GM19324 (cell line): ENCODE data around the gene LGI1.
"Not testable (repeated sequence)": the region's sequence is repeated elsewhere in the genome, so short reads cannot be mapped to it uniquely, and the experiment has no call there.

Experiments
- ATAC-seq: cut with Tn5 transposase; IDR thresholded peaks from one replicate; pipeline ENCODE4 v1.9.1; 2021; ENCODE audit warnings: mild to moderate bottlenecking, moderate library complexity; ENCODE audit not compliant: unreplicated experiment, low FRiP score

The LGI1 gene

DNA sequence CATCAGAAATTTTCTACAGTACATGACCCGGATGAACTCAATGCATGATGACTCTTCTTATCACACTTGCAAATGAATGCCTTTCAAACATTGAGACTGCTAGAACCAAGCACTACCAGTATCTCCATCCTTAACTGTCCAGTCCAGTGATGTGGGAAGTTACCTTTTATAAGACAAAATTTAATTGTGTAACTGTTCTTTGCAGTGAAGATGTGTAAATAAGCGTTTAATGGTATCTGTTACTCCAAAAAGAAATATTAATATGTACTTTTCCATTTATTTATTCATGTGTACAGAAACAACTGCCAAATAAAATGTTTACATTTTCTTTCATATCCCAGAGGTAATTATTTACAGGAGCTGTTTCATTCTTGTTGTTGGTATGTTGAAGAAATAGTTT lies 40.1 kb downstream of the LGI1 start:
- no peak for ATAC-seq

DNA sequence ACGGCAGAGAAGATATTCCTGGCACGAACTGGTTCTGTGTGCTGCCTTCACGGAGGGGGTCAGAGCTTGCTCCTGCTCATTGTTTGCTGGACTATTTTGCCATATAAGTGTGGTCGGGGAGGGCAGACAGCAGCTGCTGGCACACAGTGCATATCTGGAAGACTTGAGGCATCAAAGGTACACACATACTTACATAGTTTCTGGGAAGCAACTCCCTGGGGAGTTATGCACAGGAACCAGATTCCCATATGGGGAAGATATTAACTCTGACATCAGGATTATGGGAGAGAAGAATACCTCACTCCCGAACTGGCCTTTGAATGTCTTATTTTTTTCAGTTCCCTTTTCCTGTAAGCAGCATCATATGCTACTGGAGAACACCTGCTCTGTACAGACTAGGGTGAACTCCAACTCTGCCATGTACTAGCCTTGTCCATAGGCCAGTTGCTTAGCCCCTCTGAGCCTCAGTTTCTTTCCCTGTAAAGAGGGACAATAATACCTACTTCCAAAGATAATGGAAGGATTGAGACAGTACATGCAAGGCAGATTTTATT lies 41.5 kb downstream of the LGI1 start:
- no peak for ATAC-seq

DNA sequence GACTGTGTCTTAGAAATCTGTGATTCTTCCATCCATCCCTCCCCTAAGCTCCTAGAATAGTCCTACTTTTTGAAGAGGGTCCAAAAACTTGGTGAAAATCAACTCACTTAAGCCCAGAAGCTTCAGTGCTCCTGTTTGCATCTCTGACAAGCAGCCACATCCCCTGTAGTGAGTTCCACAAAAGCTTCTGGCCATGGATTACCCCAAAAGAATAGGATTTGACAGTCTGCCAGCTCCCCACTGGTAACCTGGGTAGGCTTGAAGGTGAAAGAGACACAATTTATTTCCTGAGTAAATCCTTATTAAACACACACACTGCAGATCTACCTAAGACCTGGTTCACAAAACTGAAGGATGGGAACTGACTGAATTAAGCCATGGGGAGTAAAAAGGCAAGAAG lies 46.5 kb downstream of the LGI1 start:
- no peak for ATAC-seq

DNA sequence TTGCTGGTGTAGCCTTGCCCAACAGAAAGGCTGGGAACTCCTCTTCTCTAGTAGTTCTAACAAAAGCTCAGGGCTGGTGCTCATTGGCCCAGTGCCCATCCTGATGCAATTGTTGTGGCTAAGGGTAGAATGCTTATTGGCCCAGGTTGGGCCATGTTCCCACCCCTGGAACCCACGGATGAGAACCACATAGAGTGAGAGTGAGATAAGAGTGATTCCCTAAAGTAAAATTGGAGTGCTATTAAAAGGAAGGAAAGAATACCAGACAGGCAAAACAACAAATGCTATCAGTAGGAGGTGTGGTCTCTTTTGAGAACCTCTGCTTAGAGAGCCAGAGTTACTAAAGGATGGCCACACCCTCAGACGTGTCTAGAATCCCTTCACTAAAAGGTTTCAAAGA lies 49.2 kb downstream of the LGI1 start:
- ATAC-seq, result no peak

DNA sequence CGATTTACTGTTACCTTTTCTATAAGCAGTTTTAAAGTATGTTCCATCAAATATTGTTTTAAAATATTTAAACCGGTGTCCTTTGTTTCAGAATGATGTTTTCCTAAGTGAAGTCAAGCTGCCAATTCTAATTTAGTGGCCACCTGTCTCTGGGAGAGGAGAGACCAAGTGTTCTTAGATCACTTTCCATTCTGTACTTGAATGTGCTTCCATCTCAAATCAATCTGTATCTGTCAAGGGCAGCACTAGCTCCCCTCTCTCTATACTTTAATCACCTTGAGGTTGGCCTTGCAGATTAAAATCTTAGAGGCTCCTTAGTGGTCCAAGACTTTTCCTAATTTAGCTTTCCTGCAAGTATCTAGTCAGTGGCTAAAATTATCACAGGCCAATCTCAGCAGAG lies 49.6 kb downstream of the LGI1 start:
- ATAC-seq, result no peak

DNA sequence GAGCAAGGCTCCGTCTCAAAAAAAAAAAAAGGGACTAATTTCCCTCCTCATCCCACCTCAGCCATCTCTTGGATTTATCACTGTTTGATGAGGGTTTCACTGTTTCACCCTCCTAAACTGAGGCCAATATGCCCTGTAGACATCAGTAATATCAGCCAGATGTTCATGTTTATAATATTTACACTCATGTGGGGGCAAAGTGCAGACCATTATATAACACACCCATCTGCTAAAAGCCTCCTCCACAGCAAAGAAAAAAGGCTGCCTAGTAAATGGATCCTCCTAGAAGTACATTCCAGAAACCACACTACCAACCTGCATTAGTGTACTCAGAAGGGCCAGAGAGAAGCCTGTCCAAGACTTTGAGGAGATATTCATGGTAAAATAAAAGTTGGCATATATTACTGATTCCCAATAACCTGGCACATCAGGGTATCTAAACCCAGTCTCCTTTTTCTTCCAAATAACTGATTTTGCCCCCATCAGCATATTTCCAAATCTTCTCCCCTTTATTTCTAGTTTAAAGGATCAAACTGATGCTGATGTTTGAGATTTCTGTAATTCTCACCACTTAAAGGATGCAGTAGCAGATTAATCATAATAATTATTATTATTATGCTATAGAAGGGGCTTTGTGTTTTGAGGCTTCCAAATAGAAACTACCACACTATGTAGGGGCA lies 55.1 kb downstream of the LGI1 start:
- ATAC-seq, result no peak

DNA sequence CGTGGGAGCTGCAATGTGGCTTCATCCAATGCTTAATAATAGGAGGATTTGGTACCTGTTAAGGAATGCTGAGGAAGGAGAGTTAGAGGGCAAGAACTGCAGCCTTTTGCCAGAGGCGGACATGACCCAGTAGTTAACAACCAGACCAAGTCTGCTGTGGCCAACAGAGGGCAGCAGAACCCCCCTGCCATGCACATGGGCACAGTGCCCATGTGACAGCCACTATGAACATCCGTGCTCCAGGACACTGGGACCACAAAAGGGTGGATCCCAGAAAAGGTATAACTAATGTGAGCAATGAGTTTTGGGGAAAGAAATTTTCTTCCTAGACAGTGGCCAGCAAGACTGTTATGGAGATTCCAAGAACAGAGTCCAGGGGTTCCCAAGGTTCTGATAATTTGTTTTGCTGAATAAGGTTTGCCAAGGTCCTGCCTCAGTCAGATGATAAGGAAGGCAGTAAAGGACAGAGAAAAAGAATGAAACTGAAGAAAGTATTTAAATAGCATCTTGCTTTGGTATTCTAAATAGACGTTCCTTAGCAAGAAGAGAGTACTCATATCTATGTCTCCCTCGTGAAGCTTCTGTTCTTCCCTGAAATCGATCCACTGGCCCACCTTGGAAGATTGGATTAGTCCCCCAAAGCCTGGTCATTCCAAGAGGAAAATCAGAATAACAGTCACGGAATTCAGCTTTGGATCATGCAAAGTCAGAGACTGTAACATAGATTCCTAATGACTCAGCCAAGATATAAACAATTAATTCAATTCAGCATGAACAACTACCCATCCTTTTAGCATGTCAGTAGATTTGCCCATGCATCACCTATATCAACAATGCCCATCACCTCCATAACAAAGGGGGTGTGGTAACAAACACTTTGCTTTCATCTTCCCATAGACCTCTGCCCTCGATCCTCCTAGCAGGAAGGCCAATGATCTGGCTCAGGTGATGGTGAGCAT lies 56.0 kb downstream of the LGI1 start:
- no peak for ATAC-seq

DNA sequence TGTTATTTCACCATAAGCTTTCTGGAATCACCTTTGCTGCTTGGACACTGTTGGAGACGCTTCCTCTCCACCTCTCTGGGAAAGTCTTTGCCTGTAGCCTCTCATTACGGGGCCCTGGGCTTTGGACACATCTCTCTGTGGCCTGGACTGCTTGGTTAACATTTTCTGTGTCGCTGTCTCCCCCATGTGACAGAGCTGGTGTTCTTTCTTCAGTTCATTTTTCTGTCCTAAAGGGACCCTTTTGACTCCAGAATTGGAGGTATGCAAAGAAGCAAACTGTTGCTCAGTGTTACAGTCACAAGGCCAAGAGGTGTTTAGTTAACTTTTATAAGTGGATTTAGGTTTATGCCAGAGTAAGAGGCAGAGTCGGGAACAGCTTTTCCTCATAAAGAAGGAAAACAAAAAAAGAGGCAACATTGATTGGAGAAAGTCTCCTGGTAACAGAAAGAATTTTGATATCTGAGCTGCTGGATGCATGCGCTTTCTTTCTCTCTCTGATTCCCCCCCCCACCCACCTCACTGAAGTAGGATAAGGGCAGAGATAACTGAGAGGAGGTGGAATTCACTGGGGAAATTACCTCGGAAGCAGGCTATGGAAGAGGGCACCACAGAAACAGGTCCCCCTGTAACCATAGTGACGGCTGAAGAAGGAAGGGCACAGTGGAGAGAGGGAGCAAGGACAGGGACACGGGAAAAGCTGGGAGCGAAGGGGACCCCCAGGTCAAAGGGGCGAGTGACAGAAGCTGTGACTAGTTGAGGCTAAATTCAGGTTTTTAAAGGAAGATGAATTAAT lies 57.8 kb downstream of the LGI1 start:
- ATAC-seq, result no peak

DNA sequence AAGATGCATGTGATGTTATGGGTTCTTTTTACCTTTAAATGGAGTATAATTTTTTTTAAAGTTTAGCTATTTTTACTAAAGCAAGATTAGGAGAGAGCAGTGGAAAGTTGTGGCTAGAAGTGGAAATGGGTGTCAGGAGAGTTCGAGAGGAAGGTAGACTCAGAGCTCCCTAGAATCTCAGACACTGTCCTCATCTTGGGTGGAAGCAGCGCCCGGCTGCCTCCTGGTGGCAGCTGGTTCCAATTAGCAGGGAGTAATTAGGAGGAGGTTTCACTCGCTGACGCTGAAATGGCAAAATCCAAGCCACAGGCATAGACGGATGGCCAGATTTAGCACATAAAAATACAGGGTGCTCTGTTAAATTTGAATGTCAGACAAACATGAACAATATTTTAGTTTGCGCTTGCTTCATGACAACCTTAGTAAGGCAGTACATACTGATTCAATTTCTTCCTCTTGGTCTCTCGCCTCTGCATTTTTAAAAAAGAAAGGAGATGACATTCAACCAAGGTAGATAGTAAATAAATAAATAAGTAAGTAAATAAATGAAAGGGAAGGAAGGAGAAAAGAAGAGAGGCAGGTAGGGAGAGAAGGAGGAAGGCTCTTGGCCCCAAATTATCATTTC lies 58.5 kb downstream of the LGI1 start:
- no peak for ATAC-seq

DNA sequence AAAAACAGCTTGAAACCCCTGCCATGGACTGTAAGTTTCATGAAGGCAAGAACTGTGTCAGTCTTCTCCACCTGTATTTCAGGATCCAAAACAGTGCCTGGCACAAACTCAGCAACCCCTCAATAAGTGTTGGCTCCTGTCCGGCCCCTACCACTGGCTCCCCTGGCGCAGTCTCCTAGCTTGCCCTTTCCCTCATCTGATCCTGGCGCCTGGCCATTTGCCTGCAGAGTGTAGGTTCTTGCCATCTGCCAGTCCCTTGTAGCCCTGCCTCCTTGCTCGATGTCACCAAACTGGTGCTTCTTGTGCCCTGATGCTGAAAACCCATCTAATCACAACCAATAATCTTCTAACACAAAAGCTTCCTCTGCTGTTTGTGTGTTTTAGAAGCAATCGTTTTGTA lies 60.4 kb downstream of the LGI1 start:
- ATAC-seq, result no peak

DNA sequence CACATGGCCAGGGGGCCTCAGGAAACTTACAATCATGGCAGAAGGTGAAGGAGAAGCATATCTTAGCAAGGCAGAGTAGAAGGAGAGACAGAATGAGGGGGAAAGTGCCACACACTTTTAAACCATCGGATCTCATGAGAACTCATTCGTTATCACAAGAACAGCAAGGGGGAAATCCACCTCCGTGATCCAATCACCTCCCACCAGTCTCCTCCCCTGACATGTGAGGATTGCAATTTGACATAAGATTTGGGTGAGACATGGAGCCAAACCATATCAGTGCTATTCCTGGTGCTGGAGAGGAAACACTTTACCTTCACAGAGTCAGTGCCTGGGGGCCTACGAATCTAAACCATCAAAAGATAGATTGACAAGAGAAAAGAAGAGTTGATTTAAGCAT lies 61.8 kb downstream of the LGI1 start:
- ATAC-seq, result no peak

DNA sequence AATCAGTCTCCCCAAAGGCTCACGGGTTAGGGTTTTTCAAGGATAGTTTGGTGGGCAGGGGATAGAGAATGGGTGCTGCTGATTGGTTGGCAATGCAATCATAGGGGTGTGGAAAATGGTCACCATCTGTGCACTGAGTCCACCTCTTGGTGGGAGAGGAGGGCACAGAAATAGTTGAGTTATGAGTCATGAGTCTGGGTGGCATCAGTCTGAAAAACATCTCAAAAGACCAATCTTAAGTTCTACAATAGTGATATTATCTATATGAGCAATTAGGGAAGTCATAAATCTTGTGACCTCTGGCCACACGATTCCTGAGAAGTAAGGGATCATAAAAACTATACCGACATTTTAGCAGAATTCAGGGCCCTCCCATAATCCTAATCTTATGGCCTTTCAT lies 62.7 kb downstream of the LGI1 start:
- ATAC-seq, result no peak

DNA sequence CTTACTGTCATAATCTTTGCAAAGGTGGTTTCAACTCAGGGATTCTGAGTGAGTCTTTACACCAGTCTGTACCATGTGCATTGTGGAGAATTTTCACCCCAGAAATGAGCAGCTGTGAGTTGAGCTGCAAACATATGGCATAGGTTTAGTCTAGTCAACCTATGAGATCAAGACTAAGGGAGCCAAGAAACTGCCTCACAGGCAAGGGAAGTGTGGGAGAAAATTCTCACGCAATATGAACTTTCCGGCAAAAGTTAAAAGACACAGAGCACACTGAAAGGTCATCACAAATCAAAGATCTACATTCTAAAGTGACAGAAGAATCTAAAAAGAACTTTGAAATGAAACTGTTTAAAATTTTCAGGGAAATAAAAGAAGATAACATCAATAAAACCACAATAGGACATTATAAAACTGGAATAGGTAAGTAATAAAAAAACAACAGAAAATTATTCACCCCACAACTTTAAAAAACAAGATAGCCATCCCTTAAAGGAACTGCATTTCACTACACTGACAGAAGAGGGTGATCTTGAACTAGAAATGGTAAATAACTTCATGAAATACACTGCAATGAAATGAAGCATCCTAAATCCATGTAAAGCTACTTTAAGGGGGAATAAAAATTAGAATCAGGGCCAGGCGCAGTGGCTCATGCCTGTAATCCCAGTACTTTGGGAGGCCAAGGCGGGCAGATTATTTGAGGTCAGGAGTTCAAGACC lies 63.5 kb downstream of the LGI1 start:
- ATAC-seq, result no peak

DNA sequence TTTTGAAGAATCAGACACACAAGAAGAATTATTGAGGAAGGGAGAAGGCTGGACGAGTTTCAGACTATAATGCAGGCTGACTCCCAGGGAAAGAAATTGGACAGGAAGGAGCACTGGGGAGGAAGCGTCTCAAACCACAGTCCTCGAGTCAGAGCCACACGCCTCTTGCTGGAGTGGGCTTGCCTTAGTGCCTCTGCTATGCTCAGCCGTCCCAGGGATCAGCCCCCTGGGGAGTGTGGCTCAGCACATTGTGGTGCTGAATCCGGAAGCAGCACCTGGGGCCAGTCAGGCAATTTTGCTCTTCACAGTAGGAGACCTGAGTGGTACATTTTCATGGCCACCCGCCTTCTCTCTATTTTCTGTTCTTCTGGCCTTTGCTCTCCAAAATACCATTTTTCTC lies 68.6 kb downstream of the LGI1 start:
- ATAC-seq, result no peak

DNA sequence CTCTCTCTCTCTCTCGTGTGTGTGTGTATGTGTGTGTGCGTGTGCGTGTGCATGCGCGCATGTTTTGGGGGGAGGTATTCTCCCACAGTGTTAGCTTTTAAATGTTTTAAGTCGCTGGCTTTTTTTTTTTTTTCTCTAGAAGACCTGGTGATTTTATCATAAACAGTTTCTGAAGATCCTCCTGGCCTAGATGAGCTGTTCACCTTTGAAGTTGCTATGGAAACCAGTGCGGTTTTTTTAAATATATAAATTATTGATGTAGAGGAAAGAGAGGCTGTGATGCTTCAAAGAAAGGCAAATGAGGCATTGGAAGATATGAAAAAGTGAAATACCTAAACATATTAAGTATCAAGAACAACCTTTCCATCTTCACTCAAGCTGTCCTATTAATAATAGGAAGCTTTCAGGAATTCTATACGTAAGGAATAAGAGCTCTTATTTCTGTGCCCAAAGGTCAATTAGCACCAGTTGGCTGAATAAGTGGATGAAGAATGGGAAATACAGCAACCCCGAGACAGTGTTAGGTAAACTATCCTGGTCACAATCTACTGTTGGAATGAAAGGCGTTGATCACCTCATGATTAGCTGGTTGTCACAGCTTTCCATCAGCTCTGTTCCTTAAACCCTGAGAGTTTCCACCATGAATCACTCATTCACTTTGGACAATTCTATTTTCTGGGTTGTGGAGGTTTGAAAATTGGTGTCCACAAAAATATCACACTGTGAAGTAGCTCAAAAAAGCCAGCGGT lies 69.5 kb downstream of the LGI1 start:
- ATAC-seq, result no peak

DNA sequence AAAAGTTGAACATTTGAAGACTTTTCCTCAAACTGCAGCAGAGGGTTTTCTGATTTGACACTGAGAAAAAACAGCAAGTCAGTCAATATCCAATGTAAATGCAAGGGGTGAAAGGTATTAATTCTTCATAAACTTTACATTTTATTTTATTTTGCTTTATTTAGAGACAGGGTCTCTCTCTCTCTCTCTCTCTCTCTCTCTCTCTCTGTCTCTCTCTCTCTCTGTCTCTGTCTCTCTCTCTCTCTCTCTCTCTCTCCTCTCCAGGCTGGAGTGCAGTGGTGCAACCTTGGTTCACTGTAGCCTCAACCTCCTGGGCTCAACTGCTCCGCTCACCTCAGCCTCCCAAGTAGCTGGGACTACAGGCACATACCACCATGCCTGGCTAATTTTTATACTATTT lies 73.3 kb downstream of the LGI1 start:
- ATAC-seq, result not testable (repeated sequence)

DNA sequence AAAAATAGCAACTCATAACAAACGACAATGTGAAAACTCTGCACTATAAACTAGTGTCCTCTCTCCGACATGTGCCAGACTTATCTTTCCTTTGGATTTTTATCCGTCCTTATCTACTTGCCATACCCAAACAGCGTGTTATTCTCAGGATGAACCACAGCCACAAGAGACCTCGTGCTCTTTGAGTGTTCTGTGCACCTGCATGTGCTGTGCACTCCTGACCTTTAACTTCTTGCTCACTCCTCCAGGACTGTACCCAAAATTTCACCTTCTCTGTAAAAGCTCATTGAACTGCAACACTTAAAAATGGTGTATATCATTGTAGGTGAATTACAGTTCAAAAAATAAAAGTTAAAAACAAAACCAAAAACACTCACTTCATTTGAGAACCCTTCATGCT lies 78.0 kb downstream of the LGI1 start:
- ATAC-seq, result no peak

DNA sequence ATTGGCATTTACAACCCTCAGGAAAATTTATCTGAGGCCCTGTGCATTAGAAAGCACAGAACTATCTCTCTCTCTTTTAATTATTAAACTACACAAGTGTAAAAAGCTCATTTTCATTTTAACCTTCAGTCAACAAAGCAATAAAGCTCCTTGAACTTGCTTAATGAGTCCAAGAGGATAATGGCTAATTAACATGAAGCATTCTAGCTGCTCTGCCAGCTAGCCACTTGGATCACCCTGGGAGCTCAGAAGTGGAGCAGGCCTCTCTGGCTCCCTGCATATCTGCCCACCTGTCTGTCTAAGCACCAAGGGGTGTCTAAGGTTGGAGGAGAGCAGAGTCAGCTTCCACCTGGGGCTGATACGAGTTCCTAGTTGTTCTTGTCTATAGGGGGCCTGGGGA lies 80.1 kb downstream of the LGI1 start:
- no peak for ATAC-seq

DNA sequence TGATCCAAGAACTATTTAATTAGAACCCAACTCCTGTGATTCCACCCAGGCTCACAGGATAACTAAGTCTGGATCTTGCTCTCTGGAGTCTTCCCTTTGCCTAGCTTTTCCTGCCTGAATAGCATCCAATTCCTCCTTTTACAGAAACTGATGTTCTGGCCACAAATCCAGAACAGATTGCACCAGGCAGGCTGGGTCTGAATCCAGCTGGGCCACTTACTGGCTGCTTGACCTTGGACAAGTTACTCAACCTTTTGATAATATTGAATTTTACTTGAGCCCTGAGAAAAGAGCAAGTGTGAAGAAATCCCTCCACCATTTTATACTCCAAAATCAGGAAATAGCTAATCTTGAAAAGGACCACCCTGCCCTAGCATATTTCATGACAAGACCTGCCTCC lies 80.5 kb downstream of the LGI1 start:
- ATAC-seq, result no peak
